Measurements from ENCODE around the gene RAI14. TPM values are rescaled to one million over a fixed set of nuclear protein-coding genes. Genes with fewer than 3 reads are reported as not detected.

The RAI14 gene
- total and polyA plus RNA-seq, 2 experiments from 2014 or later = 42.2 to 49.6 TPM

- DNase-seq (ENCODE audit: low spot score) = no peak
- H4K20me1 ChIP-seq (ENCODE audit: insufficient read depth, poor library complexity, severe bottlenecking) = no peaks in the 10 kb centered on the region
- H3K27ac ChIP-seq = no peak overlapping the region
- H3K9me2 ChIP-seq (replicated peaks; ENCODE audit: insufficient read depth) = no peaks in the 10 kb centered on the region
- no peaks in the 10 kb centered on the region for H3K27me3 ChIP-seq
- H3K36me3 ChIP-seq (replicated peaks; ENCODE audit: insufficient read depth, low read depth) = no peaks in the 10 kb centered on the region
- H3K9me3 ChIP-seq (ENCODE audit: low read depth) = no peaks in the 10 kb centered on the region
- WGBS (ENCODE audit: low lambda C conversion rate, missing lambda C conversion rate) = 98% methylated on average over 8 of the region's 8 CpGs
- H3K4me1 ChIP-seq (ENCODE audit: insufficient read depth) = peaks cover 27% of the 10 kb centered on the region
- no peak overlapping the region for H3K4me2 ChIP-seq
- TF ChIP-seq EZH2 (IDR thresholded peaks at IDR 0.05; ENCODE audit: borderline replicate concordance) (no peak), EZH2phosphoT487 (IDR thresholded peaks at IDR 0.05; ENCODE audit: low read depth, severe bottlenecking, unreplicated experiment) (no peak), CTCF (IDR thresholded peaks at IDR 0.05; ENCODE audit: poor library complexity) (no peak)
- no peak overlapping the region for H3K4me3 ChIP-seq
- H3K79me2 ChIP-seq = peaks cover 38% of the 10 kb centered on the region
- no peak overlapping the region for H2AFZ ChIP-seq
These were observed 34.2 kb downstream of the RAI14 start for GRCh38 chr5:34690301-34690700.

GRCh38 chr5:34690898-34691297 is 34.8 kb downstream of the RAI14 start:
- DNase-seq (ENCODE audit: low spot score) = no peak
- TF ChIP-seq EZH2phosphoT487 (IDR thresholded peaks at IDR 0.05; ENCODE audit: low read depth, severe bottlenecking, unreplicated experiment) (no peak), CTCF (IDR thresholded peaks at IDR 0.05; ENCODE audit: poor library complexity) (no peak), EZH2 (IDR thresholded peaks at IDR 0.05; ENCODE audit: borderline replicate concordance) (no peak)
- Histone ChIP-seq H3K4me2 (no peak overlapping the region), H3K27me3 (no peaks in the 10 kb centered on the region), H3K9me3 (ENCODE audit: low read depth) (no peaks in the 10 kb centered on the region), H3K9me2 (replicated peaks; ENCODE audit: insufficient read depth) (no peaks in the 10 kb centered on the region), H3K79me2 (peaks cover 36% of the 10 kb centered on the region), H3K4me3 (no peak overlapping the region), H4K20me1 (ENCODE audit: insufficient read depth, poor library complexity, severe bottlenecking) (no peaks in the 10 kb centered on the region), H2AFZ (no peak overlapping the region), H3K27ac (no peak overlapping the region), H3K4me1 (ENCODE audit: insufficient read depth) (peaks cover 21% of the 10 kb centered on the region), H3K36me3 (replicated peaks; ENCODE audit: insufficient read depth, low read depth) (no peaks in the 10 kb centered on the region)
- WGBS (ENCODE audit: low lambda C conversion rate, missing lambda C conversion rate) = 80% methylated on average over 2 of the region's 2 CpGs

GRCh38 chr5:34691326-34691725 is 35.2 kb downstream of the RAI14 start:
- no peaks in the 10 kb centered on the region for H3K27me3 ChIP-seq
- H3K36me3 ChIP-seq (replicated peaks; ENCODE audit: insufficient read depth, low read depth) = no peaks in the 10 kb centered on the region
- no peaks in the 10 kb centered on the region for H3K9me2 ChIP-seq (replicated peaks; ENCODE audit: insufficient read depth)
- H3K4me2 ChIP-seq = no peak overlapping the region
- no peak overlapping the region for H3K4me3 ChIP-seq
- no peak for TF ChIP-seq CTCF (IDR thresholded peaks at IDR 0.05; ENCODE audit: poor library complexity)
- TF ChIP-seq EZH2 (IDR thresholded peaks at IDR 0.05; ENCODE audit: borderline replicate concordance) = no peak
- TF ChIP-seq EZH2phosphoT487 (IDR thresholded peaks at IDR 0.05; ENCODE audit: low read depth, severe bottlenecking, unreplicated experiment) = no peak
- DNase-seq (ENCODE audit: low spot score) = no peak
- no peaks in the 10 kb centered on the region for H3K9me3 ChIP-seq (ENCODE audit: low read depth)
- 87% methylated on average over 6 of the region's 6 CpGs for WGBS (ENCODE audit: low lambda C conversion rate, missing lambda C conversion rate)
- no peak overlapping the region for H2AFZ ChIP-seq
- peaks cover 37% of the 10 kb centered on the region for H3K79me2 ChIP-seq
- H3K27ac ChIP-seq = no peak overlapping the region
- H4K20me1 ChIP-seq (ENCODE audit: insufficient read depth, poor library complexity, severe bottlenecking) = no peaks in the 10 kb centered on the region
- H3K4me1 ChIP-seq (ENCODE audit: insufficient read depth) = peaks cover 17% of the 10 kb centered on the region

- Histone ChIP-seq H3K4me2 (no peak overlapping the region), H3K9me2 (replicated peaks; ENCODE audit: insufficient read depth) (no peaks in the 10 kb centered on the region), H3K4me3 (no peak overlapping the region), H3K4me1 (ENCODE audit: insufficient read depth) (peaks cover 6% of the 10 kb centered on the region), H4K20me1 (ENCODE audit: insufficient read depth, poor library complexity, severe bottlenecking) (no peaks in the 10 kb centered on the region), H3K79me2 (peaks cover 44% of the 10 kb centered on the region), H3K27me3 (no peaks in the 10 kb centered on the region), H3K9me3 (ENCODE audit: low read depth) (no peaks in the 10 kb centered on the region), H3K27ac (no peak overlapping the region), H3K36me3 (replicated peaks; ENCODE audit: insufficient read depth, low read depth) (no peaks in the 10 kb centered on the region), H2AFZ (no peak overlapping the region)
- TF ChIP-seq CTCF (IDR thresholded peaks at IDR 0.05; ENCODE audit: poor library complexity) (no peak), EZH2phosphoT487 (IDR thresholded peaks at IDR 0.05; ENCODE audit: low read depth, severe bottlenecking, unreplicated experiment) (no peak), EZH2 (IDR thresholded peaks at IDR 0.05; ENCODE audit: borderline replicate concordance) (no peak)
- 98% methylated on average over 6 of the region's 6 CpGs for WGBS (ENCODE audit: low lambda C conversion rate, missing lambda C conversion rate)
- no peak for DNase-seq (ENCODE audit: low spot score)
These were observed 36.7 kb downstream of the RAI14 start for GRCh38 chr5:34692786-34693185.
